GM12878 (cell line): ENCODE data around the gene FAM3B. TPM values are rescaled to one million over a fixed set of nuclear protein-coding genes. Genes with fewer than 3 reads are reported as not detected.
A peak's percentile ranks its signal among the peaks of the same experiment; 100 is the strongest.

Source experiments
- BACH1 ChIP-seq: fragments of 450-650 bp; IDR thresholded peaks from 2 replicates; pipeline ENCODE4 v1.6.1; 2017; ENCODE audit warnings: mild to moderate bottlenecking, borderline replicate concordance
- CHD1 ChIP-seq: IDR thresholded peaks from 2 replicates; pipeline ENCODE4 v1.6.1; 2012; ENCODE audit warnings: low read depth, low read length, improper control_type of control experiment
- CREM ChIP-seq: IDR thresholded peaks from 2 replicates; pipeline ENCODE4 v1.6.1; 2014; ENCODE audit warnings: antibody characterized with exemption, low read depth
- CTCF ChIP-seq, 3 experiments: IDR thresholded peaks in 2 of 3; conservative IDR thresholded peaks in 1 of 3; 2 replicates each; pipeline ENCODE4 v1.5.1; 2011; ENCODE audit warnings: low read depth in 3 of 3, low read length in 3 of 3, mild to moderate bottlenecking in 3 of 3, control low read depth in 2 of 3, moderate library complexity in 2 of 3, inconsistent platforms in 1 of 3, mixed read lengths in 1 of 3; ENCODE audit not compliant: control insufficient read depth in 2 of 3, insufficient read depth in 1 of 3; ENCODE audit errors: extremely low read depth in 1 of 3
- E2F4 ChIP-seq: IDR thresholded peaks from 2 replicates; pipeline ENCODE4 v1.6.1; 2012; ENCODE audit warnings: low read depth, low read length, improper control_type of control experiment
- ELK1 ChIP-seq: IDR thresholded peaks from 2 replicates; pipeline ENCODE4 v1.6.1; 2012; ENCODE audit warnings: low read depth, low read length, improper control_type of control experiment
- JUNB ChIP-seq: IDR thresholded peaks from 2 replicates; pipeline ENCODE4 v1.6.1; 2016; ENCODE audit warnings: antibody characterized with exemption, mild to moderate bottlenecking
- MAX ChIP-seq: IDR thresholded peaks from 2 replicates; pipeline ENCODE4 v1.6.1; 2012; ENCODE audit warnings: low read depth, low read length, improper control_type of control experiment
- MYB ChIP-seq: fragments of 150-350 bp; IDR thresholded peaks from 2 replicates; pipeline ENCODE4 v1.6.1; 2014; ENCODE audit warnings: mild to moderate bottlenecking, low read depth, low read length, borderline replicate concordance
- NFYB ChIP-seq: IDR thresholded peaks from 2 replicates; pipeline ENCODE4 v1.6.1; 2011; ENCODE audit warnings: low read depth, mild to moderate bottlenecking, low read length, improper control_type of control experiment, moderate library complexity; ENCODE audit not compliant: insufficient read depth
- POLR2AphosphoS2 ChIP-seq: IDR thresholded peaks from 2 replicates; pipeline ENCODE4 v1.6.1; 2011; ENCODE audit warnings: low read depth, mild to moderate bottlenecking, low read length, improper control_type of control experiment, moderate library complexity
- STAT3 ChIP-seq: IDR thresholded peaks from 2 replicates; pipeline ENCODE4 v1.6.1; 2011; ENCODE audit warnings: low read depth, low read length, improper control_type of control experiment
- YBX1 ChIP-seq: fragments of 450-650 bp; IDR thresholded peaks from 2 replicates; pipeline ENCODE4 v1.6.1; 2016; ENCODE audit warnings: antibody characterized with exemption
- ZBTB40 ChIP-seq: fragments of 450-650 bp; IDR thresholded peaks from 2 replicates; pipeline ENCODE4 v1.6.1; 2016; ENCODE audit warnings: mild to moderate bottlenecking, moderate library complexity, borderline replicate concordance
- ZNF217 ChIP-seq: fragments of 450-650 bp; IDR thresholded peaks from 2 replicates; pipeline ENCODE4 v1.6.1; 2017; ENCODE audit warnings: antibody characterized with exemption, mild to moderate bottlenecking
- ZNF687 ChIP-seq: fragments of 450-650 bp; IDR thresholded peaks from 2 replicates; pipeline ENCODE4 v1.6.1; 2017; ENCODE audit warnings: mild to moderate bottlenecking, moderate library complexity
- polyA plus RNA-seq, 11 experiments: library from polyadenylated mRNA; depleted of rRNA in 4 of 11; unstranded in 6 of 11; stranded (reverse) in 5 of 11; fragments of >200 nt; fragmentation: Nextera tagmentation in 4 of 11; fragmentation: Illumina TruSeq in 1 of 11; extraction: Ambion mirVana in 4 of 11; extraction: Trizol in 1 of 11; gene quantifications; 1 replicate in 1 of 11; 2 replicates in 10 of 11; pipeline versions ENCODE4 v1.2.1 to v1.2.3, GENCODE V29; 2011 to 2016; ENCODE audit warnings: inconsistent platforms in 2 of 11, missing spikeins in 2 of 11, low read depth in 1 of 11
- total RNA-seq, 4 experiments: library from RNA; depleted of rRNA in 3 of 4; stranded (reverse); fragments of >200 nt in 3 of 4; fragmentation: Illumina TruSeq in 1 of 4; extraction: Trizol in 1 of 4; gene quantifications; 2 replicates each; pipeline versions ENCODE4 v1.2.1 to v1.2.3, GENCODE V29; 2013 to 2021

Gene FAM3B
- total and polyA plus RNA-seq, 10 of the 15 experiments (the other 5 are each of a cell fraction or from before 2014, with no cell fraction given), result 0.12 TPM; not detected in 9

GRCh38 chr21:41362605-41363369 is 46.2 kb downstream of the FAM3B start (continued):
- no peak for TF ChIP-seq CTCF (IDR thresholded peaks at IDR 0.05 in 2 of 3, conservative IDR thresholded peaks at IDR 0.05 in 1 of 3; ENCODE audit: control insufficient read depth in 2 of 3, extremely low read depth in 1 of 3, insufficient read depth in 1 of 3, low read depth in 3 of 3, low read length in 3 of 3)
- peak; percentile 24; the same call in 1 of the 2 replicates for TF ChIP-seq ZNF217
- no peak for TF ChIP-seq MAX
- no peak for TF ChIP-seq STAT3
- TF ChIP-seq NFYB, result no peak
- no peak for TF ChIP-seq ELK1
- no peak for TF ChIP-seq BACH1
- no peak for TF ChIP-seq E2F4
- no peak for TF ChIP-seq MYB
- TF ChIP-seq YBX1, result 0 out of 2 replicates have a peak, but pooled peaks have one; percentile 49
- TF ChIP-seq ZBTB40, result 0 out of 2 replicates have a peak, but pooled peaks have one; percentile 28
- no peak; the same call in 1 of the 2 replicates for TF ChIP-seq ZNF687
- TF ChIP-seq CHD1, result no peak
- TF ChIP-seq POLR2AphosphoS2, result no peak
- no peak for TF ChIP-seq JUNB
- TF ChIP-seq CREM, result no peak
